ENCODE results near the gene MMS19.

Gene MMS19

GRCh38 chr10:97500297-97500575 lies 2.0 kb upstream of the MMS19 start:
- peak overlapping the region; percentile 98 for H3K4me3 ChIP-seq (ENCODE audit: low read length)
- no peak for DNase-seq (ENCODE audit: low read depth)
- no peak for TF ChIP-seq CTCF (IDR thresholded peaks at IDR 0.05; ENCODE audit: insufficient read depth, low read depth, low read length, missing control alignments)

- TF ChIP-seq CTCF (IDR thresholded peaks at IDR 0.05; ENCODE audit: insufficient read depth, low read depth, low read length, missing control alignments) = no peak
- DNase-seq (ENCODE audit: low read depth) = peak; percentile 27
- H3K4me3 ChIP-seq (ENCODE audit: low read length) = peak overlapping the region; percentile 98
These were observed 1.5 kb upstream of the MMS19 start for GRCh38 chr10:97499561-97500296.

GRCh38 chr10:97498841-97499560 lies 779 bp upstream of the MMS19 start, which contains the start of gene UBTD1:
Gene UBTD1 (plus strand): TSS chr10:97498924. CDS start chr10:97499204, 280 bp downstream.
- peak; percentile 50 for DNase-seq (ENCODE audit: low read depth)
- no peak for TF ChIP-seq CTCF (IDR thresholded peaks at IDR 0.05; ENCODE audit: insufficient read depth, low read depth, low read length, missing control alignments)
- H3K4me3 ChIP-seq (ENCODE audit: low read length) = peak within 1 kb of the TSS; percentile 98

- no peak for TF ChIP-seq CTCF (IDR thresholded peaks at IDR 0.05; ENCODE audit: insufficient read depth, low read depth, low read length, missing control alignments)
- peak; percentile 86 for DNase-seq (ENCODE audit: low read depth)
These were observed 598 bp downstream of the MMS19 start for GRCh38 chr10:97497572-97498075.

GRCh38 chr10:97494863-97495506 lies 3.2 kb downstream of the MMS19 start:
- DNase-seq (ENCODE audit: low read depth) = peak; percentile 30
- no peak overlapping the region for H3K4me3 ChIP-seq (ENCODE audit: low read length)
- no peak for TF ChIP-seq CTCF (IDR thresholded peaks at IDR 0.05; ENCODE audit: insufficient read depth, low read depth, low read length, missing control alignments)

More at GRCh38 chr10:97497572-97498075, 598 bp downstream of the MMS19 start:
- H3K4me3 ChIP-seq (ENCODE audit: low read length) = peak overlapping the region; percentile 98

GRCh38 chr10:97494151-97494550 lies 4.1 kb downstream of the MMS19 start:
- no peak for TF ChIP-seq CTCF (IDR thresholded peaks at IDR 0.05; ENCODE audit: insufficient read depth, low read depth, low read length, missing control alignments)
- H3K4me3 ChIP-seq (ENCODE audit: low read length) = no peak overlapping the region
- DNase-seq (ENCODE audit: low read depth) = no peak
